ENCODE results near the gene MYH9.
"Not testable (repeated sequence)": the region's sequence is repeated elsewhere in the genome, so short reads cannot be mapped to it uniquely, and the experiment has no call there.

Gene MYH9

GRCh38 chr22:36267896-36268485 lies 119.8 kb downstream of the MYH9 start:
- no peak for DNase-seq (ENCODE audit: low spot score)

GRCh38 chr22:36267058-36267457 lies 120.7 kb downstream of the MYH9 start:
- no peak for DNase-seq (ENCODE audit: low spot score)

- not testable (repeated sequence) for DNase-seq (ENCODE audit: low spot score)
These were observed 123.7 kb downstream of the MYH9 start for GRCh38 chr22:36263886-36264664.

GRCh38 chr22:36263216-36263673 lies 124.5 kb downstream of the MYH9 start:
- DNase-seq (ENCODE audit: low spot score) = not testable (repeated sequence)

- DNase-seq (ENCODE audit: low spot score) = not testable (repeated sequence)
These were observed 125.5 kb downstream of the MYH9 start for GRCh38 chr22:36262307-36262706.

GRCh38 chr22:36261675-36262074 lies 126.1 kb downstream of the MYH9 start:
- DNase-seq (ENCODE audit: low spot score) = not testable (repeated sequence)

- no peak for DNase-seq (ENCODE audit: low spot score)
These were observed 128.0 kb downstream of the MYH9 start for GRCh38 chr22:36259615-36260300.

- no peak for DNase-seq (ENCODE audit: low spot score)
These were observed 128.8 kb downstream of the MYH9 start for GRCh38 chr22:36258701-36259614.

GRCh38 chr22:36257948-36258670 lies 129.7 kb downstream of the MYH9 start:
- DNase-seq (ENCODE audit: low spot score) = no peak

GRCh38 chr22:36257308-36257707 lies 130.5 kb downstream of the MYH9 start:
- DNase-seq (ENCODE audit: low spot score) = no peak

- no peak for DNase-seq (ENCODE audit: low spot score)
These were observed 131.3 kb downstream of the MYH9 start for GRCh38 chr22:36256478-36256877.

- DNase-seq (ENCODE audit: low spot score) = not testable (repeated sequence)
These were observed 132.2 kb downstream of the MYH9 start for GRCh38 chr22:36255572-36255971.

GRCh38 chr22:36253523-36254490 lies 134.0 kb downstream of the MYH9 start:
- DNase-seq (ENCODE audit: low spot score) = no peak

GRCh38 chr22:36252754-36253522 lies 134.8 kb downstream of the MYH9 start, which contains the start of gene APOL1:
Gene APOL1 (plus strand): TSS chr22:36253133. CDS start chr22:36254956, 1,823 bp downstream.
- DNase-seq (ENCODE audit: low spot score) = peak; percentile 42

GRCh38 chr22:36251979-36252608 lies 135.7 kb downstream of the MYH9 start:
- DNase-seq (ENCODE audit: low spot score) = not testable (repeated sequence)

GRCh38 chr22:36250292-36250960 lies 137.3 kb downstream of the MYH9 start:
- DNase-seq (ENCODE audit: low spot score) = peak; percentile 74

- DNase-seq (ENCODE audit: low spot score) = no peak
These were observed 138.6 kb downstream of the MYH9 start for GRCh38 chr22:36249160-36249559.

- DNase-seq (ENCODE audit: low spot score) = no peak
These were observed 139.8 kb downstream of the MYH9 start for GRCh38 chr22:36247955-36248354.

All from pons (tissue), 1 donor.